Measurements from ENCODE around the gene FAM156A.

DNA sequence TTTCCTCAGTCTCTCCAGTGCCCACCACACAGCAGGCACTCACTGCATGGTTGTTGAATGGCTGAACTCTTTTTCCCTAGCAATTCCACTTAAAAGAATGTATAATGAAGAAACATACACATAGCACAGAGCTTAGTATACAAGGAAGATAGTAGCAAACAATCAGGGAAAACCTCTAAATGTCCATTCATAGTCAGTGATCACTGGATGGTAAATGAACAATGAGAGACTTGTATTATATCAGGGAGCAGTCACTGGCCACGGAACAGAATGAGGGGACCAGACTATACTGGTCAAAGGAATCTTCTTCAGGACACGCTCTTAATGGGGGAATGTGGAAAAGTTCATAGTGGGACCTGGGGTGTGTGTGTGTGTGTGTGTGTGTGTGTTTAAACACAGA, 43.6 kb upstream of the FAM156A start:
- TF ChIP-seq EP300 (IDR thresholded peaks at IDR 0.05; ENCODE audit: low read depth): no peak
- TF ChIP-seq, protein P1, sequence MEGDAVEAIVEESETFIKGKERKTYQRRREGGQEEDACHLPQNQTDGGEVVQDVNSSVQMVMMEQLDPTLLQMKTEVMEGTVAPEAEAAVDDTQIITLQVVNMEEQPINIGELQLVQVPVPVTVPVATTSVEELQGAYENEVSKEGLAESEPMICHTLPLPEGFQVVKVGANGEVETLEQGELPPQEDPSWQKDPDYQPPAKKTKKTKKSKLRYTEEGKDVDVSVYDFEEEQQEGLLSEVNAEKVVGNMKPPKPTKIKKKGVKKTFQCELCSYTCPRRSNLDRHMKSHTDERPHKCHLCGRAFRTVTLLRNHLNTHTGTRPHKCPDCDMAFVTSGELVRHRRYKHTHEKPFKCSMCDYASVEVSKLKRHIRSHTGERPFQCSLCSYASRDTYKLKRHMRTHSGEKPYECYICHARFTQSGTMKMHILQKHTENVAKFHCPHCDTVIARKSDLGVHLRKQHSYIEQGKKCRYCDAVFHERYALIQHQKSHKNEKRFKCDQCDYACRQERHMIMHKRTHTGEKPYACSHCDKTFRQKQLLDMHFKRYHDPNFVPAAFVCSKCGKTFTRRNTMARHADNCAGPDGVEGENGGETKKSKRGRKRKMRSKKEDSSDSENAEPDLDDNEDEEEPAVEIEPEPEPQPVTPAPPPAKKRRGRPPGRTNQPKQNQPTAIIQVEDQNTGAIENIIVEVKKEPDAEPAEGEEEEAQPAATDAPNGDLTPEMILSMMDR (IDR thresholded peaks at IDR 0.05): no peak
- no peak for TF ChIP-seq POLR2A (IDR thresholded peaks at IDR 0.05)

All from transverse colon (tissue), 3 donors.